SU-DHL-6 (cell line): ENCODE results near the gene KLHL42.

Experiments
- H2AFZ ChIP-seq: fragments of 200-600 bp; sonication (generic); 2 replicates; pipeline ENCODE4 v1.6.1; 2014; ENCODE audit warnings: low read depth, mild to moderate bottlenecking, moderate library complexity, mixed read lengths, antibody characterized with exemption, low read length; ENCODE audit not compliant: severe bottlenecking
- H3F3A ChIP-seq: fragments of 200-600 bp; shearing (Covaris generic); 2 replicates; pipeline ENCODE4 v1.6.0; 2016; ENCODE audit warnings: antibody characterized with exemption, mild to moderate bottlenecking; ENCODE audit not compliant: insufficient read depth
- H3K27ac ChIP-seq: fragments of 200-600 bp; sonication (generic); 2 replicates; pipeline ENCODE4 v1.5.1; 2016; ENCODE audit warnings: low read depth, mild to moderate bottlenecking, low read length, moderate library complexity, mixed read lengths
- H3K27me3 ChIP-seq: fragments of 200-600 bp; sonication (generic), shearing (Covaris generic); 2 replicates; pipeline ENCODE4 v1.6.0; 2014; ENCODE audit warnings: mild to moderate bottlenecking, low read length
- H3K36me3 ChIP-seq: fragments of 200-600 bp; sonication (generic); 2 replicates; pipeline ENCODE4 v1.6.1; 2014; ENCODE audit warnings: mild to moderate bottlenecking, low read length, mixed read lengths
- H3K4me2 ChIP-seq: fragments of 300-600, 200-600 bp; shearing (Covaris generic), sonication (generic); 2 replicates; pipeline ENCODE4 v1.6.0; 2014; ENCODE audit warnings: low read length, low read depth, mild to moderate bottlenecking; ENCODE audit not compliant: poor library complexity, severe bottlenecking
- H3K4me3 ChIP-seq: fragments of 200-600 bp; sonication (generic); 2 replicates; pipeline ENCODE4 v1.5.1; 2014; ENCODE audit warnings: antibody characterized with exemption, low read length, mild to moderate bottlenecking, mixed read lengths; ENCODE audit not compliant: insufficient read depth, poor library complexity, severe bottlenecking
- H3K79me2 ChIP-seq: fragments of 200-600 bp; sonication (generic); 2 replicates; pipeline ENCODE4 v1.6.1; 2014; ENCODE audit warnings: mild to moderate bottlenecking, low read length, moderate library complexity; ENCODE audit not compliant: insufficient read depth
- H3K9ac ChIP-seq: fragments of 200-600 bp; sonication (generic); 2 replicates; pipeline ENCODE4 v1.7.0; 2014; ENCODE audit warnings: mild to moderate bottlenecking, low read length
- H3K9me2 ChIP-seq: fragments of 200-600 bp; sonication (generic); replicated peaks from 2 replicates; pipeline ENCODE4 v1.6.1; 2014; ENCODE audit warnings: low read length; ENCODE audit not compliant: insufficient read depth
- H3K9me3 ChIP-seq: fragments of 200-600 bp; sonication (generic); 2 replicates; pipeline ENCODE4 v1.6.1; 2014; ENCODE audit warnings: low read length, mixed read lengths; ENCODE audit not compliant: insufficient read depth
- H4K20me1 ChIP-seq: fragments of 200-600 bp; sonication (generic); 2 replicates; pipeline ENCODE4 v1.6.1; 2014; ENCODE audit warnings: low read depth, mild to moderate bottlenecking, antibody characterized with exemption, low read length, moderate library complexity, mixed read lengths
- CTCF ChIP-seq: fragments of 200-600 bp; sonication (generic); IDR thresholded peaks from one replicate; pipeline ENCODE4 v1.5.1; 2017; ENCODE audit warnings: antibody characterized with exemption, mild to moderate bottlenecking, low read length, moderate library complexity; ENCODE audit not compliant: insufficient read depth, poor library complexity, severe bottlenecking
- EZH2phosphoT487 ChIP-seq: fragments of 200-600 bp; sonication (generic), shearing (Covaris generic); conservative IDR thresholded peaks from 2 replicates; pipeline ENCODE4 v1.6.1; 2018; ENCODE audit warnings: mild to moderate bottlenecking, antibody characterized with exemption, low read length, moderate library complexity, mixed read lengths

Gene KLHL42

GRCh38 chr12:27820564-27820963, 40.5 kb downstream of the KLHL42 start:
- Histone ChIP-seq H3K4me2 (peak overlapping the region; percentile 58), H3K9me2 (no peaks in the 10 kb centered on the region), H3K27ac (peak overlapping the region; percentile 98), H3K79me2 (no peaks in the 10 kb centered on the region), H4K20me1 (no peaks in the 10 kb centered on the region), H2AFZ (peak overlapping the region; percentile 10), H3K9ac (peak overlapping the region; percentile 55), H3F3A (peaks cover 48% of the 10 kb centered on the region), H3K27me3 (no peaks in the 10 kb centered on the region), H3K36me3 (no peaks in the 10 kb centered on the region), H3K4me3 (peak overlapping the region; percentile 11), H3K9me3 (no peaks in the 10 kb centered on the region)
- TF ChIP-seq EZH2phosphoT487 (no peak), CTCF (no peak)

DNA sequence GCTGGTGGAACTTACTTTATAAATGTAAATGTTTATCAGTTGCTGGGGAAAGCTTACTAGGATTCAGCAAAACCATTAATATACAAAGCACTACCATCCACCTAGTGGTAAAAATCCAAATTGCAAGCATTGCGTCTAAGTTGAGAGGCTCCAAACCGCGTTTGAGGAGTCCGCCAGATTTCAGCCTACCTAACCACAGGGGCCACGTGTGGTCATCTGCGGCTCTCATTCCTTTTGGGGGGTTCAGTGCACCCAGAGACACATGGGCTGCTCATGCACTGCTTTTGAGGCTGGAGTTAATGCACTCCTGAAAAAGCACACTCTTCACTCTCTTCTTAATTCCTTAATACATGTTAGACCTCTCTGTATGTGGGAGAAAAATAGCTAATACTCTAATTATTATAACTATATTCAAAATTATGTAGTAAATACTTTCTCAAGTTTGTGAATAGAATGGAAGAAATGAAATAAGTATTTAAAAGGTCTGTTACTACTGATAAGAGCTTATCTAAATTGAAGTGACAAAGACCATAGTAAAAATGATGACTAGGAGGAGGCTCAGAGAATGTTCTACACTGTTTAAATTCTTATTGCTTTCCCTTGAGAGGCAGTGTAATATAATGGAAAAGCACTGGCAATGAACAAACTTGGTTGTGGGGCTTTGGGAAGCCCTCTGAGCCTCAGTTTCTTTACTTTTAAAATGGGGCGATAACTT, 41.4 kb downstream of the KLHL42 start:
- H3K9me3 ChIP-seq = no peaks in the 10 kb centered on the region
- no peaks in the 10 kb centered on the region for H4K20me1 ChIP-seq
- H3K79me2 ChIP-seq = no peaks in the 10 kb centered on the region
- TF ChIP-seq CTCF (peak; percentile 43), EZH2phosphoT487 (no peak)
- peak overlapping the region; percentile 55 for H3K9ac ChIP-seq
- H2AFZ ChIP-seq = peak overlapping the region; percentile 31
- H3K9me2 ChIP-seq = no peaks in the 10 kb centered on the region
- H3K27ac ChIP-seq = peak overlapping the region; percentile 98
- no peaks in the 10 kb centered on the region for H3K27me3 ChIP-seq
- H3K4me3 ChIP-seq = peak overlapping the region; percentile 53
- H3K36me3 ChIP-seq = no peaks in the 10 kb centered on the region
- peak overlapping the region; percentile 58 for H3K4me2 ChIP-seq
- H3F3A ChIP-seq = peaks cover 48% of the 10 kb centered on the region

DNA sequence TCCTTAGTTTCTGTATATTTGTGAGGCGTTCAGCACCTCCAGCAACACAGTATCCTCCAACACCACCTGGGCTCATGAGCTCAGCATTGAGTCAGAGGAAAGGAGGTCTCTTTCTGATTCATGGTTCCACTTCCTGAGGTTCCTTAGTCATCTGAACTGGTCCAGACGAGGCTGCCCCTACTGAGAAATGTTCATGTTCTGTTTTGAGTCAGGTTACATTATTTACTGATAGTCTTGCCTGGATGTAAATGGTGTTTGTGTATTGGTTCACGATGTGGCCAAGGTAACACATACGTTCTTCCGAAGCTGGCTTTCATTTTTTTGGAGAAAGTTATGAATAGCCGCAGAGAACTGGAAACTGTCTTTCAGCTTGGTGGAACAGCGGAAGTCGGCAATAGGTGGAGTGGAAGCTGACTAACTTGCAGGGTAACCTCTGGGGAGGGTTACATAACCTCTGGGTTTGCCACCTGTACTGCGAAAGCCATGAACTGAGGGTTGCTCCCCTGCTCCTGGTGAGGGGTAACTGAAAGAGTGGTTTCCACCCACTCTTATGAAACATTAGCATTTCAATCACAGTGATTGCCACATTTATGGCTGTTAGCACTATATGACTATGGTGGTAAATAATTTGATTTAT, 42.2 kb downstream of the KLHL42 start:
- TF ChIP-seq EZH2phosphoT487 (no peak), CTCF (no peak)

More for the DNA sequence above, 42.2 kb downstream of the KLHL42 start:
- H3K27ac ChIP-seq = peak overlapping the region; percentile 98
- peak overlapping the region; percentile 30 for H2AFZ ChIP-seq
- H3K36me3 ChIP-seq = no peaks in the 10 kb centered on the region
- H4K20me1 ChIP-seq = no peaks in the 10 kb centered on the region
- H3K79me2 ChIP-seq = no peaks in the 10 kb centered on the region
- H3K4me3 ChIP-seq = peak overlapping the region; percentile 53
- H3K27me3 ChIP-seq = no peaks in the 10 kb centered on the region
- H3K9me3 ChIP-seq = no peaks in the 10 kb centered on the region
- peaks cover 48% of the 10 kb centered on the region for H3F3A ChIP-seq
- peak overlapping the region; percentile 58 for H3K4me2 ChIP-seq
- peak overlapping the region; percentile 55 for H3K9ac ChIP-seq
- H3K9me2 ChIP-seq = no peaks in the 10 kb centered on the region
